HUES6 (cell line): ENCODE data around the gene SIT1.

Experiments used
- H3K27ac ChIP-seq: 2 replicates; pipeline ENCODE4 v1.7.0; 2013; ENCODE audit warnings: low read depth, mild to moderate bottlenecking, low read length, inconsistent platforms
- H3K27me3 ChIP-seq: 2 replicates; pipeline ENCODE4 v1.6.1; 2013; ENCODE audit warnings: low read length; ENCODE audit not compliant: control insufficient read depth, insufficient read depth
- H3K36me3 ChIP-seq: 2 replicates; pipeline ENCODE4 v1.6.1; 2013; ENCODE audit warnings: low read length; ENCODE audit not compliant: control insufficient read depth, insufficient read depth
- H3K4me1 ChIP-seq: 2 replicates; pipeline ENCODE4 v1.6.1; 2013; ENCODE audit warnings: low read length; ENCODE audit not compliant: control insufficient read depth, insufficient read depth
- H3K4me3 ChIP-seq: 2 replicates; pipeline ENCODE4 v1.5.1; 2013; ENCODE audit warnings: low read depth, low read length
- H3K9ac ChIP-seq: one replicate; pipeline ENCODE4 v1.6.1; 2013; ENCODE audit warnings: mild to moderate bottlenecking, low read length
- H3K9me3 ChIP-seq: 2 replicates; pipeline ENCODE4 v1.6.1; 2013; ENCODE audit warnings: low read depth, low read length; ENCODE audit not compliant: control insufficient read depth, insufficient read depth

SIT1 gene, protein sequence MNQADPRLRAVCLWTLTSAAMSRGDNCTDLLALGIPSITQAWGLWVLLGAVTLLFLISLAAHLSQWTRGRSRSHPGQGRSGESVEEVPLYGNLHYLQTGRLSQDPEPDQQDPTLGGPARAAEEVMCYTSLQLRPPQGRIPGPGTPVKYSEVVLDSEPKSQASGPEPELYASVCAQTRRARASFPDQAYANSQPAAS

DNA sequence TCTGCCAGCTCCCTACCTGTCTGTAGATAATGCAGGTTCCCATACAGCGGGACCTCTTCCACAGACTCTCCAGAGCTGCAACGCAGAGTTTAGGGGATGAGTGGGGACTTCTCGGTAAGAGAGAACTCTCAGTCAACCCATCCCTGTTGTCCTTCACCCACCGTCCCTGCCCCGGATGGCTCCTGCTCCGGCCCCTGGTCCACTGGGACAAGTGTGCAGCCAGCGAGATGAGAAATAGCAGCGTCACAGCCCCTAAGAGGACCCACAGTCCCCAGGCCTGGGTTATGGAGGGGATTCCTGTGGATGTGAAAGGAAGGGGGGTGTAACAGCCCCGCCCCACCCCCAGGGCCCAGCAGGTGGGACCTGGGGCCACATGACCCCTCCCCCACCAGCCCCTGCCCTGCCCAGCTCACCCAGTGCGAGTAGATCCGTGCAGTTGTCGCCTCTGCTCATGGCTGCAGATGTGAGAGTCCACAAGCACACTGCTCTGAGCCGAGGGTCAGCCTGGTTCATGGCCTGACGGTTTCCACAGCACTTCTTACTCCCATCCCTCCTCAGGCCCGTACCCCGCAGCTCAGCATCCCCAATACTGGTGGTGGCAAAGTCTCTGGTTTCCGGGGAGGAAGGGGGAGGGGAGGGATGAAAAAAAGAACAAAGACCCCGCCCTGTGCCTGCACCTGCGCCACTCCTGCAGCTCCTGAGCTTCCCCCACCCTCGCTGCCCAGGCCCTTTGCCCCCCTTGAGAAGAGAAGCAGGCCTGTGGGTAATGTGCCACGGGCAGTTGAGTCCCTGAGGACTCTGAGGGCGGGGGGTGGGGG is at the start of gene SIT1:
Gene SIT1 (minus strand): TSS at position 591 of the 818 bp plus-strand sequence. CDS start 78 bp downstream, at position 513.
- H3K4me3 ChIP-seq, result 0 out of 2 replicates have a peak within 1 kb of the TSS, but pooled peaks have one; percentile 25
- no peaks in the 10 kb centered on the region for H3K36me3 ChIP-seq
- no peaks in the 10 kb centered on the region for H3K9me3 ChIP-seq
- no peak within 1 kb of the TSS for H3K27ac ChIP-seq
- H3K9ac ChIP-seq, result no peak within 1 kb of the TSS
- H3K27me3 ChIP-seq, result peaks cover 3% of the 10 kb centered on the region; the same call in 1 of the 2 replicates
- peaks cover 21% of the 10 kb centered on the region for H3K4me1 ChIP-seq

DNA sequence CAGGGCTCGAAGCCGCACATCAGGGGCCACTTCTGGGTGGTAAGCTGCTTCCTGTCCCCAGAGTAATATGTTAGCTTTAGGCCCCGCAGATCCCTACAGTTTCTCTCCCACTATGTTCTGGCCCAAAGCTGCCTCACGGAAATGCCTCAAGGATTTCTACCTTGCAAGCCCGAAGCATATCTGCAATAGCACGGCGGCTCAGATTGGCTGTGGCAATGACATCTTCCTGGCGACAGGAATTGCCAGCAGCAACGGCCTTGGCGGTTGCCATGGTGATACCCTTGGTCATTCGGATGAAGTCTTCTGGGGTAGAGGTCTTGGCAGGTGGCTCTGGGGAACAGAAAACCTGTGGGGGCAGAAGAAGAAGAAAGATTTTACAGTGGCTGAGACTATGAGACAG is 49.3 kb upstream of the SIT1 start:
- Histone ChIP-seq H3K4me1 (no peaks in the 10 kb centered on the region), H3K27ac (no peak overlapping the region), H3K4me3 (no peak overlapping the region), H3K9ac (no peak overlapping the region), H3K27me3 (no peaks in the 10 kb centered on the region), H3K36me3 (peaks cover 90% of the 10 kb centered on the region), H3K9me3 (no peaks in the 10 kb centered on the region)

DNA sequence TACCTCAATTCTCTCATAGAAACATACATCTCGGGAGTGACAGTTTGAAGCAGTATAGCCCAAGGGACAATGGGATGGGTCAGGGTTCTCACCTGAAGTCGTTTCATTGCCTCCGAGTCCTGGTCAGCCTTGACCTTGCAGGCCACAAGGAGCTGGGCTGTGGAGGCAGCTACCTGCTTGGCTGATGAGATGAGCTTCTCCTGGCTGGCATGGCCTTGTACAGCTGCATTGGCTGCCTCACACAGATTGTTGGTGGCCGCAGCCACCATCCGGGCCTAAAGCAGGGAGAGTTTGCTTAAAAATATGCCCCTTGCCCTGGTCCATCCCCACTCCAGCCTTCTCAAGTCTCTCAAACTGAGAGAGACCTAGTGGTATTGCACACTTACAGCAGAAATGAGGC is 47.5 kb upstream of the SIT1 start:
- no peaks in the 10 kb centered on the region for H3K9me3 ChIP-seq
- H3K27ac ChIP-seq, result no peak overlapping the region
- peaks cover 72% of the 10 kb centered on the region for H3K36me3 ChIP-seq
- H3K9ac ChIP-seq, result no peak overlapping the region
- H3K27me3 ChIP-seq, result no peaks in the 10 kb centered on the region
- H3K4me1 ChIP-seq, result no peaks in the 10 kb centered on the region
- H3K4me3 ChIP-seq, result no peak overlapping the region

DNA sequence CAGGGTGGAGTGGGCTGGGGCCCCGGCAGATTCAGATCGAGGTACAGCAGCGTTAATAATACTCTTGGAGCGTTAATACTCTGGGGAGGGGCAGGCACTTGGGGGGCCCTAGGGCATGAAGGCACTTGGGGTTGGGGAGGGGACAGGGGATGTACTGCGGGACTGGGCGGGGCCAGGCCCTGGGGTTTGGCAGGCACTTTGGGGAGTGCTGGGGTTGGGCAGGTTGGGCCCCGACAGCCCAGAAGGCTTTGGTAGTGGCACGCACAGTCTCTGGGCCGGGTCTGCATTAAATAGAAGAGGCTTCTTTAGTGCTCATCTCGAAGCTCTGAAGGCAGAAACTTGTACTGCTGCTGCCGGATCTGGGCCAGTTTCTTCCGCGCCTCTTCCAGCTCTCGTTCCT is 46.8 kb upstream of the SIT1 start:
- peaks cover 65% of the 10 kb centered on the region for H3K36me3 ChIP-seq
- no peaks in the 10 kb centered on the region for H3K27me3 ChIP-seq
- H3K27ac ChIP-seq, result no peak overlapping the region
- no peaks in the 10 kb centered on the region for H3K4me1 ChIP-seq
- no peak overlapping the region for H3K4me3 ChIP-seq
- no peaks in the 10 kb centered on the region for H3K9me3 ChIP-seq
- no peak overlapping the region for H3K9ac ChIP-seq

DNA sequence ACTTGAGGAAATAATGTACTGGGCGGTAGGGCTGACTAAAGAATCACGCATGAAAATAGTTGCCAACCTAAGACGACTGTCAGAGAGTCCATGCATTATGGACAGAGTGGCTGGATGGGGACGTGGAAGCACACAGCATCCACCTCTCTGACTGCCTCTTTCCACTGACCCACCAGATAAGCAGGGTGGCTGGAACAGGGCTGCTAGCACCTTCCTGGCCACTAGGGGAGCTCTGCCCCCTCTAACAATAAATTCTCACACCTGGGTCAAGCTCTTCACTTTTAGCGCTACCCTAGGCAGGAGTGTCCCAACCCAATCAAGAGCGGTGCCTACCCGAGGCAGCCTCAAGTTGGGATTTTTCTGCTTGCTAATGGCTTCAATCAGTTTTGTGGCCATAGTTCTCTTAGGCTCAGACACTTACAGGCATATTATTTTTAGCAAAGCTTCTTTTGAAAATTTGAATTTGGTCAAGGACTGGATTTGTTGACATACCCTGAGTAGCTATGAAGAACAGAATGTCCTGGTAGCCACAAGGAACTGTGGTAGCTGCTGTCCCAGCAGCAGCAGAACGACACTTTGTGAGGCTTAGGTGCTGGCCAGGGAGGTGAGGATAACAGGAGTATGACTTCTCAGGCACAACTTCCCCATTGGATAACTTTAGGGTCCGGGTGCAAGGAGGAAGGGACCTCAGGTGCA is 45.9 kb upstream of the SIT1 start:
- Histone ChIP-seq H3K9me3 (no peaks in the 10 kb centered on the region), H3K4me1 (peaks cover 3% of the 10 kb centered on the region; the same call in 1 of the 2 replicates), H3K27ac (no peak overlapping the region), H3K9ac (no peak overlapping the region), H3K27me3 (no peaks in the 10 kb centered on the region), H3K36me3 (peaks cover 57% of the 10 kb centered on the region), H3K4me3 (no peak overlapping the region)

DNA sequence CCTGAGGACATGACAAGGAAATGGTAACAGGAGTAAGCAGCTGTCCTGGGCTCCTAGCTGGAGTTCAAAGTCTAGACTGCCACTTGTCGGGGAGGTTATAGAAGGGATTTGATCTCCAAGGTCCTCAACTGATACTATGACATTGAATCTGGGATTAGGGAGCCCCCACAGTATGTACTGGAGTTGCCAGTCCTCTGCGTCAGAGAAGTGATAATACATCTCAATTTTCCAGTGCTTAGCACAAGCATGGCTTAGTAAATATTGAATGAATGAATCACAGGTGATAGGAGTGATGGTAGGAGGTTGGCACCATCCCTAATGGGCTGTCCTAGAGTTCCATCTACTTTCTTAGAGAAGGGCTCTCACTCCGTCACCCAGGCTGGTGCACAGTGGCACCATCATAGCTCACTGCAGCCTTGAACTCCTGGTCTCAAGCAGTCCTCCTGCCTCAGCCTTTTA is 45.2 kb upstream of the SIT1 start:
- Histone ChIP-seq H3K9ac (no peak overlapping the region), H3K4me1 (peaks cover 6% of the 10 kb centered on the region; the same call in 1 of the 2 replicates), H3K27me3 (no peaks in the 10 kb centered on the region), H3K27ac (no peak overlapping the region), H3K4me3 (no peak overlapping the region), H3K9me3 (no peaks in the 10 kb centered on the region), H3K36me3 (peaks cover 50% of the 10 kb centered on the region)

DNA sequence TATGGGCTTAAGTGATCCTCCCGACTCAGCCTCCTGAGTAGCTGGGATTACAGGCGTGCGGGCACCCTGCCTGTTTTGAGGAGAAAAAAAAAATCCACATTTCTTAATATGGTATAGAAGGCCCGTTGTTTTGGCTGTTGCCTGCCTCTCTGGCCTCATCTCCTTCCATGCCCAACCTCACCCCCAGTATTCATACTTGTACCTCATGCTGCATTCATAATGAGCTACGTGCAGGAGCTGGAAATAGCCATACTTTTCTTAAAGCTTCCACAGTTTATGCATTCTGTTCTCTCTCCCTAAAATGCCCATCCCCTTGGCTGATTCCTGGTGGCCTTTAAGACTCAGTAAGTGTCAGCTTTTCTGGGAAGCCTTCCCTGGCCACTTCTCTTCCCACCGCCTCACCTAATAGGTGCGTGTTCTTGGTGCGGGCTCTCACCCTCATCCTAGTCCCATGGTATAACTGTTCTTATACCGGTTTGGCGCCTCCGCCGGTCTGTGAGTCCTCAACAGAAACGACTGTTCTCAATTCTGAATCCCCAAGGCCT is 41.1 kb upstream of the SIT1 start:
- Histone ChIP-seq H3K4me1 (peaks cover 15% of the 10 kb centered on the region; the same call in 1 of the 2 replicates), H3K9me3 (no peaks in the 10 kb centered on the region), H3K4me3 (peak overlapping the region; percentile 91; the same call in 1 of the 2 replicates), H3K27ac (no peak overlapping the region), H3K9ac (no peak overlapping the region), H3K27me3 (no peaks in the 10 kb centered on the region), H3K36me3 (peaks cover 29% of the 10 kb centered on the region)

DNA sequence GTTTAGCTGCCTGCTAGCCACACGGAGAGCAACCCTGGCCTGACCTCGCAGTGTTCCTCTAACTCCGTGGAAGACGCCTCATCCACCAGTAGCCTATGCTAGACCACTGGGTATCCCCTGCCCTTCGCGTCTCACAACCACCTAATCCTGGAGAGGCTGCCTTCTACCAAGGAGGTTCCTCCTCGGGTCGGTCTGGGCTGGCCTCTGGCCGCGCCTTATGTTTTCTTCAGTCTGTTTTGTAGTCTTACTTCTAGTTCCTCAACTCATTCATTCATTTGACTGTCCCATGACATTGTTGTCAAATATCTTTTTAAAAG is 40.6 kb upstream of the SIT1 start:
- Histone ChIP-seq H3K36me3 (peaks cover 31% of the 10 kb centered on the region), H3K4me3 (peak overlapping the region; percentile 91), H3K27ac (peak overlapping the region; percentile 85; the same call in 1 of the 2 replicates), H3K27me3 (no peaks in the 10 kb centered on the region), H3K9ac (peak overlapping the region; percentile 76), H3K4me1 (peaks cover 15% of the 10 kb centered on the region; the same call in 1 of the 2 replicates), H3K9me3 (no peaks in the 10 kb centered on the region)

DNA sequence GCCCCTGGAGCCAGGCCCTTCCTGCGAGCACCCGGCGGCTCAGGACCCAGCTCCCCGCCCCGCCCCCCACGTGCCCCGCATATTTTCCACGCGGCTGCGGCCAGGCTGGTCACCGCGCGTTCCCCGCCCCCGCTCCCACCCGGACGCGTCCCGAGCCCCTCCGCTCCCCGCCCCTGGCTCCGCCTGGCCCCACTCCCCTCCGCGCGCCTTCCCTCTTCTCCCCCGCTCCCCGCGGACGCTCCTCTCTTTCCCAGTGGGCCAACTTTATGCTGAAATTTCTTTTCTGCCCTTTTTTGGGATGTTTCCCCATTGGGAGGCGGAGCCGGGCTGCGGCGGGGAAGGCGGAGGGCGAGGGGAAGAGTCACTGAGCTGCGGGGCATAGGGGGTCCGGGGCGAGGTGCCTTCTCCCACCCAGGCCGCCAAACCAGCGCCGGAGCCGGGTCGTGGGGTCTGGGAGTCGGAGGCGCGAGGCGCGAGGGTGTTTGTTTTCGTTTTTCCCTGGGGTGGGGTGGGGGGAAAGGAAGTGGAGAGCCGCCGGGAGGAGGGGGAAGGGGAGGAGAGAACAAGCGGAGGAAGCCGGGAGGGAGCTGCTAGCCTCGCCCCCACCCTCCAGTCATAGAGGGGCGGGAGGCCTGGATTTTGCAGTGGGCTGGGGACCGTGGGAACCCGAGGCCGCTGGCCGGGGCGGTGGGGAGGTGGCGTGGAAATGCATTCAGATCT is 40.0 kb upstream of the SIT1 start:
- Histone ChIP-seq H3K36me3 (peaks cover 29% of the 10 kb centered on the region), H3K27me3 (no peaks in the 10 kb centered on the region), H3K9me3 (no peaks in the 10 kb centered on the region), H3K9ac (peak overlapping the region; percentile 88), H3K4me3 (peak overlapping the region; percentile 91), H3K4me1 (peaks cover 15% of the 10 kb centered on the region; the same call in 1 of the 2 replicates), H3K27ac (peak overlapping the region; percentile 85; the same call in 1 of the 2 replicates)

DNA sequence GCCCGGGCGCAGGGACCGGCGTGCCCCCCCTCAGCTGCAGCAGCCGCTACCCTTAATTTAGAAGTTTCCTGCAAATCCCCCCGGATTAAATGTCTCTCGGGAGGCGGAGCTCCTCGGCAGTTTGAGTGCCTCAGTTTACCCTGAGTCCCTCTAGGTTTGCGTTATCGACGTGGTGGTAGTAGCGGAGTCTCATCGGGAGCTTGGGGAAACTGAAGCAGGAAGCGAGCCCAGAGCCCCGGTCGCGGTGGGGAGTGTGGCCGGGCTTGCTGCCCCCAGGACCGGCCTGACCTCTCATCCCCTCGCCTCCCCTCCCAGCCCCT is 39.5 kb upstream of the SIT1 start:
- peaks cover 15% of the 10 kb centered on the region; the same call in 1 of the 2 replicates for H3K4me1 ChIP-seq
- peak overlapping the region; percentile 88 for H3K9ac ChIP-seq
- H3K27me3 ChIP-seq, result no peaks in the 10 kb centered on the region
- H3K27ac ChIP-seq, result peak overlapping the region; percentile 85; the same call in 1 of the 2 replicates
- no peaks in the 10 kb centered on the region for H3K9me3 ChIP-seq
- peaks cover 34% of the 10 kb centered on the region for H3K36me3 ChIP-seq
- H3K4me3 ChIP-seq, result peak overlapping the region; percentile 91
